Measurements from ENCODE around the gene PRKCZ.

DNA sequence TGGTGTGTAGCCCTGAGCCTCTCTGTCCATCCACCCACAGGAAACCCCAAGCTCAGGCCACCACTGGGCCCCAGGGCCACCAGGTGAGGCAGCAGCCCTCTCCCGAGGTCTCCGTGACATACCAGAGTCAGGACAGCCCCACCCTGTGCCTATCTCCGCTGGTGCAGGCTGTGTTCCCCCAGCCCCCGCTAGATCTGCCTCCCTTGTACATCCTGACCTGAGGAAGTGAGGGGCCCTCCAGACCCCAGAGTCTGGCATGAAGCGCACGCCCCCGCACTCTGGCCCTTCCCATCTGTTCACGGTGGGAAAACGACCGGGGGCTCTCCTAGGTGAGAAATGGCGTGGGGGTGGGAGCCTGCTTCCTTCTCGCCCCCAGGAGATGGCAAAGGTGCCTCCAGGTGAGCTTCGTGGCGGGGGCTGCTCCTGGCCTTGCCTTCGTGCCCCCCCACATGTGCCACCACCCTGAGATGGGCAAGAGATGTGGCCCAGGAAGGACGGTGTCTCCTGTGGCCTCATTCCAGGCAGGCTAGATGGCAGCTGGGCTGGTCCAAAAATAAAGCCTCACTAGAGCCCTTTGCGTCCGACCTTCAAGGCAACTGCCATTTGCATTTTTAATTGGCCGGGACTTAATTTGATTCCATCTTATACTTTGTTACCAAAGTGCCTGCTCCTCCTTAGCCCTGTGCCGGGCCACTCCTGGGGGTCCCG lies 28.0 kb upstream of the PRKCZ start:
- TF ChIP-seq, protein P1, sequence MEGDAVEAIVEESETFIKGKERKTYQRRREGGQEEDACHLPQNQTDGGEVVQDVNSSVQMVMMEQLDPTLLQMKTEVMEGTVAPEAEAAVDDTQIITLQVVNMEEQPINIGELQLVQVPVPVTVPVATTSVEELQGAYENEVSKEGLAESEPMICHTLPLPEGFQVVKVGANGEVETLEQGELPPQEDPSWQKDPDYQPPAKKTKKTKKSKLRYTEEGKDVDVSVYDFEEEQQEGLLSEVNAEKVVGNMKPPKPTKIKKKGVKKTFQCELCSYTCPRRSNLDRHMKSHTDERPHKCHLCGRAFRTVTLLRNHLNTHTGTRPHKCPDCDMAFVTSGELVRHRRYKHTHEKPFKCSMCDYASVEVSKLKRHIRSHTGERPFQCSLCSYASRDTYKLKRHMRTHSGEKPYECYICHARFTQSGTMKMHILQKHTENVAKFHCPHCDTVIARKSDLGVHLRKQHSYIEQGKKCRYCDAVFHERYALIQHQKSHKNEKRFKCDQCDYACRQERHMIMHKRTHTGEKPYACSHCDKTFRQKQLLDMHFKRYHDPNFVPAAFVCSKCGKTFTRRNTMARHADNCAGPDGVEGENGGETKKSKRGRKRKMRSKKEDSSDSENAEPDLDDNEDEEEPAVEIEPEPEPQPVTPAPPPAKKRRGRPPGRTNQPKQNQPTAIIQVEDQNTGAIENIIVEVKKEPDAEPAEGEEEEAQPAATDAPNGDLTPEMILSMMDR (conservative IDR thresholded peaks at IDR 0.05; ENCODE audit: low read depth, low read length) = no peak
- no peak for TF ChIP-seq EZH2phosphoT487 (IDR thresholded peaks at IDR 0.05; ENCODE audit: borderline replicate concordance, low read length)
- TF ChIP-seq EZH2 (IDR thresholded peaks at IDR 0.05; ENCODE audit: low read length, unreplicated experiment) = no peak

Data from PC-3 (cell line).